Measurements from ENCODE around the gene IL13RA1.

IL13RA1 gene

DNA sequence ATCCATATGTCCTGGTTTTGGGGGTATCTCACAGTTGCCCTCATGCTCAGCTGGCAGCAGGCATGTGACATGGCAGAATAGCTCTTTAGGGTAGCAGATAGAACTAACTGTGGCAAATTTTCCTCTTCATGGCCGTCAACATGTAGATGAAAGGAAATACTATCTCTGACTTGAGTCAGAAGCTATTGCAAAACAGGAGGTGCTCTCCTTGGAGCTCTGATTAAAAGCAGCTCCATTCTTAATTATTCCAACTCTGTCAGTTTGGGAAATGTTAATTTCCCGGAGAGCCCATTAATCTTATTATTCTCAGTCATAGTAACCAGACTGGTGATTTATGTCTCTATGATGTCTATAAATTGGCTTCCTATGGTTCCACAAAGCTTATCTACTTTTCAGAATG, 18.2 kb downstream of the IL13RA1 start:
- TF ChIP-seq SIN3A (IDR thresholded peaks at IDR 0.05; ENCODE audit: borderline replicate concordance, insufficient read depth, low read length) (no peak), FOXP2 (optimal IDR thresholded peaks at IDR 0.05; ENCODE audit: borderline replicate concordance, extremely low read depth, extremely low read length, insufficient read depth) (no peak), TAF1 (IDR thresholded peaks at IDR 0.05; ENCODE audit: borderline replicate concordance, insufficient read depth, low read length) (no peak), POLR2AphosphoS5 (IDR thresholded peaks at IDR 0.05; ENCODE audit: low read depth, low read length) (no peak)
- TF ChIP-seq, protein P1, sequence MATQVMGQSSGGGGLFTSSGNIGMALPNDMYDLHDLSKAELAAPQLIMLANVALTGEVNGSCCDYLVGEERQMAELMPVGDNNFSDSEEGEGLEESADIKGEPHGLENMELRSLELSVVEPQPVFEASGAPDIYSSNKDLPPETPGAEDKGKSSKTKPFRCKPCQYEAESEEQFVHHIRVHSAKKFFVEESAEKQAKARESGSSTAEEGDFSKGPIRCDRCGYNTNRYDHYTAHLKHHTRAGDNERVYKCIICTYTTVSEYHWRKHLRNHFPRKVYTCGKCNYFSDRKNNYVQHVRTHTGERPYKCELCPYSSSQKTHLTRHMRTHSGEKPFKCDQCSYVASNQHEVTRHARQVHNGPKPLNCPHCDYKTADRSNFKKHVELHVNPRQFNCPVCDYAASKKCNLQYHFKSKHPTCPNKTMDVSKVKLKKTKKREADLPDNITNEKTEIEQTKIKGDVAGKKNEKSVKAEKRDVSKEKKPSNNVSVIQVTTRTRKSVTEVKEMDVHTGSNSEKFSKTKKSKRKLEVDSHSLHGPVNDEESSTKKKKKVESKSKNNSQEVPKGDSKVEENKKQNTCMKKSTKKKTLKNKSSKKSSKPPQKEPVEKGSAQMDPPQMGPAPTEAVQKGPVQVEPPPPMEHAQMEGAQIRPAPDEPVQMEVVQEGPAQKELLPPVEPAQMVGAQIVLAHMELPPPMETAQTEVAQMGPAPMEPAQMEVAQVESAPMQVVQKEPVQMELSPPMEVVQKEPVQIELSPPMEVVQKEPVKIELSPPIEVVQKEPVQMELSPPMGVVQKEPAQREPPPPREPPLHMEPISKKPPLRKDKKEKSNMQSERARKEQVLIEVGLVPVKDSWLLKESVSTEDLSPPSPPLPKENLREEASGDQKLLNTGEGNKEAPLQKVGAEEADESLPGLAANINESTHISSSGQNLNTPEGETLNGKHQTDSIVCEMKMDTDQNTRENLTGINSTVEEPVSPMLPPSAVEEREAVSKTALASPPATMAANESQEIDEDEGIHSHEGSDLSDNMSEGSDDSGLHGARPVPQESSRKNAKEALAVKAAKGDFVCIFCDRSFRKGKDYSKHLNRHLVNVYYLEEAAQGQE (IDR thresholded peaks at IDR 0.05; ENCODE audit: insufficient read depth in 1 of 2, low read depth in 2 of 2, low read length in 2 of 2), result no peak

DNA sequence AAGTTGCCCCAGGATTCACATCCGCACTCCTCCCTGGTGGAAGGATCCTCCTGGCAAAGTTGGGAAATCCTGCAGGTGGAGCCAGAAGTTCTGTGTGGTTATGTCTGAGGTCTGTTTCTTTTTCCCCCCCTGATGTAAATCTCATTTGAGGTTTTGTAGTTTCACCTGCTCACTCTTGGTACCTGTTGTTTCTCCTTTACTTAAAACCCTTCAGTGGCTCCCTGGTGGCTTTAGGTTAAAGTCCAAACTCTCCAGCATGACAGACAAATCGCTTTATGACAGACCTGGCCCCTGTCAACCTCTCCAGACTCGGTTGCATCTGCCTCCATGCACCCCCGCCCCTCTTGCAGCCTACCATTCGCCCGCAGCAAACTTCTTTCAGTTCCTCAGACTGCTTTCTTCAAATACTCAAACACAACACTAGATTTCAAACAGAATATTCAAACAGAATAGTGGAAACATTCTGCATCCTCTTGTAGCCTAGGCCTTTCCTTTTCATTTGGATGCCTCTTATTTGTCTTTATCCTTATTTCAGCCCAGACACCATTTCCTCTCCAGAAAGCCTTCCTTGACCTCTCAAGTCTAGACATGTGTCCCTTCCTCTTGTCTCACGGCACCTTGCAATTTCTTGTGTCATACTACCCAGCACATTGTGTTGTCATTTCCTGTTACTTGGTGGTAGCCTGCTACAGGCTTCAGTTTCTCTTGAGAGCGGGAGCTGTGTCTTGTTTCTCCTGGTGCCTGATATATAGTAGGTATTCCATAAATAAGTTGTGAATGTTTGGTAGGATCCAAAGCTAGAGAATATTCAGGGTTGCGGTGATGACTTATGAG, 24.8 kb downstream of the IL13RA1 start:
- no peak for TF ChIP-seq FOXP2 (optimal IDR thresholded peaks at IDR 0.05; ENCODE audit: borderline replicate concordance, extremely low read depth, extremely low read length, insufficient read depth)
- TF ChIP-seq, protein P1 (IDR thresholded peaks at IDR 0.05; ENCODE audit: insufficient read depth in 1 of 2, low read depth in 2 of 2, low read length in 2 of 2), result no peak

DNA sequence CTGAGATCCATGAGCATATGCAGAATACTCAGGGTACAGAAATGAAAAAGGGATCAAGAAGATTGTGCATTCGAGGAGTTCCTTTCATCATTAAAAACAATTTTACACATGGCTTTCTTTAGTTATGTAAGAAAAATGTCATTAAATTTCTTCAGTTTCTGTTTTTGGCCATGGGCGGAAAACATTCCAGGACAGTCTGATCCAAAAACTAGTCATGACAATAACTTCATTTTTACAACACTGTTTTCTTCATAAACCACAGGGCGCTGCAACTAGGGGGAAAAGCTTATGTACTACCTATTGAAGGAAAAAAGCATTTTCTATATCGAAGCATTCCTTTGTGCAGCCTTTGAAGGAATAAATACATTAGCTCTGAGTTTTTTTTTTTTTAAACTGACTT, 28.2 kb downstream of the IL13RA1 start:
- TF ChIP-seq, protein P1 (IDR thresholded peaks at IDR 0.05; ENCODE audit: insufficient read depth in 1 of 2, low read depth in 2 of 2, low read length in 2 of 2), result no peak

DNA sequence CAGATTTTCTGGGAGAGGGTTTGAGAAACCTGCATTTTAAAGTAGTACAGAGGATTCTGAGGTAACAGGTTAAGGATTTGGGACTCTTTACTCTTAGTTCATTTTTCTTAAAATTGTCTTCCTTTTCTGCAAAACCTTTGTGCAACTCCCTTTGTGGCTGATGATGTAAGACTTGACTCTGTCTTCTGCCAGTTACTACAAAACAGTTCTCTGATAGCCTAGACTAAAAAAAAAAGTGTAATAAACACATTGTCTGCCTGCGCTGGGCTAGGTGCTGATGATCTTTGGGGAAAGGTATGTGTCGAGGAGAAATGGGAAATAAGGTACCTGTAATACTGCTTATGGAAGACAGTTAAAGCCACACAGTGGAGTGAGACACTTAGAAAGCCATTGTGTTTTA, 28.7 kb downstream of the IL13RA1 start:
- TF ChIP-seq, protein P1 (IDR thresholded peaks at IDR 0.05; ENCODE audit: insufficient read depth in 1 of 2, low read depth in 2 of 2, low read length in 2 of 2), result no peak
- TF ChIP-seq TAF1 (IDR thresholded peaks at IDR 0.05; ENCODE audit: borderline replicate concordance, insufficient read depth, low read length) (no peak), FOXP2 (optimal IDR thresholded peaks at IDR 0.05; ENCODE audit: borderline replicate concordance, extremely low read depth, extremely low read length, insufficient read depth) (no peak), POLR2AphosphoS5 (IDR thresholded peaks at IDR 0.05; ENCODE audit: low read depth, low read length) (no peak), SIN3A (IDR thresholded peaks at IDR 0.05; ENCODE audit: borderline replicate concordance, insufficient read depth, low read length) (no peak)

DNA sequence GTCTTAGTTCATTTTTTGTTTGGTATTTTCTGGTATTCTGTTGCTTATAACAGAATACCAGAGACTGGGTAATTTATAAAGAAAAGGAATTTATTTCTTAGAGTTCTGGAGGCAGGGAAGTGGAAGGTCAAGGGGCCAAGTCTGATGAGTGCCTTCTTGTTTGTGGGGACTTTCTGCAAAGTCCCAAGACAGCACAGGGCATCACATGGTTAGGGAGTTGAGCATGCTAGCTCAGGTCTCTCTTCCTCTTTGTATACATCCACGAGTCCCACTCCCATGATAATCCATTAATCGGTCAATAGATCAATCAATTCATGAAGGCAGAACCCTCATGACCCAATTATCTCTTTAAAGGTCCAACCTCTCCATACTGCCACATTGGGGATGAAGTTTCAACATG, 31.1 kb downstream of the IL13RA1 start:
- no peak for TF ChIP-seq FOXP2 (optimal IDR thresholded peaks at IDR 0.05; ENCODE audit: borderline replicate concordance, extremely low read depth, extremely low read length, insufficient read depth)
- no peak for TF ChIP-seq SIN3A (IDR thresholded peaks at IDR 0.05; ENCODE audit: borderline replicate concordance, insufficient read depth, low read length)
- no peak for TF ChIP-seq TAF1 (IDR thresholded peaks at IDR 0.05; ENCODE audit: borderline replicate concordance, insufficient read depth, low read length)
- no peak for TF ChIP-seq POLR2AphosphoS5 (IDR thresholded peaks at IDR 0.05; ENCODE audit: low read depth, low read length)
- TF ChIP-seq, protein P1 (IDR thresholded peaks at IDR 0.05; ENCODE audit: insufficient read depth in 1 of 2, low read depth in 2 of 2, low read length in 2 of 2), result no peak
